IPS-NIHi7 (cell line): ENCODE measurements around the gene SHOC2.

Experiments
- DNase-seq: peaks from one replicate; pipeline ENCODE4 v3.0.0; 2012; ENCODE audit warnings: mixed read lengths; ENCODE audit errors: extremely low spot score

SHOC2 gene

DNA sequence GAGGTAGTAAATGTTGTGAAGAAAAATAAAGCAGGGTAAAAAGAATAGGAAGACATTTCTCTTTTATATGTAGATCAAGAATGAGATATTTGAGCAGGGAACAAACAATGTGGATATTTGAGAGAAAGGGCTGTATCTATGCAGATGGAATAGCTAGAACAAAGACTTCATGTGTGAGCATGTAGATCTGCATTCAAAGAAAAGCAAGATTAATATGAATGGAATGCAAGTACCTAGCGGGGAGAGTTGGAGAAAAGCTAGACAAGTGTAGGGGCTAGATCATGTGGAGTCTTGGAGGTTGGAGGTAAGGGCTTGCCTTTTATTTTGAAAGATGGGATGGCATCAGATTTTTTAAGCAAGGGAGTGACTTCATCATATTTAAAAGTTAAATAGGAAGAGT is 27.1 kb downstream of the SHOC2 start:
- no peak for DNase-seq

DNA sequence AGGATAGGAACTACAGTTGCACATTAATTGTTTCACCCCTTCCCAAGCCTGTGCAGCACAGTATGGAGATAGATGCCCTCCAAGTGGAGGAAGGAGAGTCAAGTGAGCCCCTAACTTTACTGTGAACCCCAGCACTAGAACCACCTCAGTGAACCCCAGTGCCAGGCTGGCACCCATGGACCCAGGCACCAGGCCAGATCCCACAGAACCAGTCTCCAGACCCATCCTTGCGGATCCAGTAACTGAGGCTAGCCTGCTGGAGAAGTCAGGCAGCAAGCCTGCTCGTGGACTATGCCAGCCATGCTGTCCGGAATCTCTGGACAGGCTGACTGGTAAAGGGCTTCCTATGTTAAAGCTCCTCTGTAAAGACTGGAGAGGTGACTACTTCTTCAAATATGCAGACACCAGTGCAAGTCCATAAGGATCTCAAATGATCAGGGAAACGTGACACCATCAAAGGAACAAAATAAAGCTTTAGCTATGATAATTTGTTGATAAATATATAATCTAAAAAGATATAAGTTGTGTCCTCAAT is 27.7 kb downstream of the SHOC2 start:
- DNase-seq = no peak

DNA sequence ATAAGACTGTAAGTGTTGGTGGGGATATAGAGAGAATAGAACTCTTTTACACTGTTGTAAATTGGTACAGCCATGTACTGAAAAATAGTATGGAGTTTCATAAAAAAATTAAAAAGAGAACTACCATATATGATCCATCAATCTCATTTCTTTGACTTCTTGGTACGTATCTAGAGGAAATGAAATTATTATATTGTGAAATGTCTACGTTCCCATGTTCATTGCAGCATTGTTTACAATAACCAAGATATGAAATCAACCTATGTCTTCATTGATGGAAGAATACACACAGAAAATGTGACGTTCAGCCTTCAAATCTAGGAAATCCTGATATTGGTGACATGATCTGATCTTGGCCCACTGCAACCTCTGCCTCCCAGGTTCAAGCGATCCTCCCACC is 32.0 kb downstream of the SHOC2 start:
- DNase-seq = no peak

DNA sequence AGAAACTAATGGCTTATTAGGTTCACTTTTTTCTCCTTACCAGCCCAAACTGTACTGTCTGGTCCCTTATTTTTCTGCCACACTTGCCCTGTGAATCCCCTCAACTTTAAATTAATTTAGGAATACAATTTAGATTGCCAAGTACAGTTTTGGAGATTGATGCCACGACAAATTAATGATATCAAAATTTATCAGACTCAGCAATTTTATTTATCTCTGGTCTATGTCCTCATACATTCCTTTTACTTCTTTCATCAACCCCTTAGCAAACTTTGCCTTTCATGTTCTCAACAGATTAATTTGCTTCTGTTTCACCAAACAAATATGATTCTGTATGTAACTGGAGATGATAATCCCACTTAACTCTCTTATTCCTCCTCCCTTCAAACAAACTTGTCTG is 38.2 kb downstream of the SHOC2 start:
- DNase-seq = no peak

- no peak for DNase-seq
Observed at GRCh38 chr10:110959379-110960332, 40.3 kb downstream of the SHOC2 start.

DNA sequence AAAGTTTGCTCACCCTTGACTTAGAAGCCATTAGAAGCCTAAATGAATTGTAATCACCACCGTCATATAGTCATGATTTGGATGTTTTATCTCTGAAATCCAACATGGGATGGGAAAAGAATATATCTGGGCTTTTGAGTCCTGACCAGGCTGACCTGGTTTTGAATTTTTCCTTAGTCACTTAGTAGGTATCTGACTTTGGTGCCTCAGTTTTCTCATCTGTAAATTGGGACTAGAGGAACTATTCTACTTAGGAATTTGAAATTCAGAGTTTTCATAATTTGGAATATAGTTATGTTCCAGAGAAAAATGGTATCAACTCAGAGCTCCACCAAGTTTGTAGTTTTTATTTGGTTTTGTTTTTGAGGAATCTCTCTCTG is 40.9 kb downstream of the SHOC2 start:
- DNase-seq = no peak

DNA sequence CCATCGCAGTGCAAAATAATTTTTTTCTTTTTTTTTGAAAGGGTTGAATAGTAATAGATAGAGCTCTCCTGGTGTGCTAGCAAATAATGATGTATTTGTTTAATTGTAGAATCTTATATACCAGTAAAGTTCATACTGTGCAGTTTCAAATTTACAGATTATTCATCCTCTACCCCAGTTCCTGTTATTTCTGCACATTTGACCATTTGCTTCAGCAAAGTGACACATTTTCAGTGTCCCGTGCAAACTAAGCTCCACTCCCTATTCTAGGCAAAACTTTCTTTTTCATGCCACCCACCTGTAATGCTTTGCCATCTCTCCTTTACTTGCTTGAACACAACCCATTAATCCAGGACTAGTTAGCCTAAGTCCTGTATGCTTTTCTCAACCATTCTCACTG is 43.0 kb downstream of the SHOC2 start:
- DNase-seq = no peak

DNA sequence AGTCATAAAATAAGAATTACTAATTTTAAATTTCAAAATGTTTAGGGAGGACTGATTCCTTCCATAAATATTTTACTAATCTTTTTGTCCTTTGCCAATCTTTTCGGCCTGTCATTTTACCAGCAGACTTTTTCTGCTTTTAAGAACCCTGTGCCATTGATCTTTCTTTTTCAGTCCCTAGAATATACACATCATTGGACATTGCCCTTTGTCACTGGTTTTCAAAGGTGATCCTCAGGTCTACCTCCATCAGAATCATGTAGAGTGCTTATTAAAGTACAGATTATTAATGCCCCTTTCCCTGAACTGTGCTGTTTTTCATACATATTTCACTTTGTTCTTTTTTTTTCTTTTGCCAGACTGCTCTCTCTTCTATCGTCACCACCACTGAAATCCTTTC is 43.8 kb downstream of the SHOC2 start:
- DNase-seq = no peak

DNA sequence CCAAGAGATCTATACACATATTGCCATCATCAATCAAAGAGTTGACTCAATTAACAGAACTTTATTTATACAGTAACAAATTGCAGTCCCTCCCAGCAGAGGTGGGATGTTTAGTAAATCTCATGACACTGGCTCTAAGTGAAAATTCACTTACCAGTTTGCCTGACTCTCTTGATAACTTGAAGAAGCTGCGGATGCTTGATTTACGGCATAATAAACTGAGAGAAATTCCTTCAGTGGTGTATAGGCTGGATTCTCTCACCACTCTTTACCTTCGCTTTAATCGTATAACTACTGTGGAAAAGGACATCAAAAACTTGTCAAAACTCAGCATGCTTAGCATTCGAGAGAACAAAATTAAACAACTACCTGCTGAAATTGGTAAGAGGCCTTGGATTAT is 45.3 kb downstream of the SHOC2 start:
- no peak for DNase-seq

GRCh38 chr10:110965216-110965615 is 45.8 kb downstream of the SHOC2 start:
- no peak for DNase-seq

DNA sequence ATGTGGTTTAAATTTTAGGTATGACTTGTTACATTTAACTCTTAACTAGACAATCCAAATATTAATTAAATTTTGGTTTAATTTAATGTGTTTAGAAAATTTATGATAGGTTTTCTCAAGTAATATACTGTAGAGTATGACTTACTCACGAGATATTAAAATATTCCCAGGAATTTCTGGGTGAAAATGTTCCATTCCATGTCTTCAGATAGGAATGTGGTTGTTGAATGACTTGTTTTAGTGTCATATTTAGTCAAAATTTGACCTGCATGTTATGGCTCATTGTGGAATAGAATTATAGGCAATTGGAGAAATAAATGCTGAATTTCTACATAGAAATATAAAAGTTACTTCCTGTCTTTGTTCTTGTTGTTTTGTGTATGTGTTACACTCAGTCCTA is 46.7 kb downstream of the SHOC2 start:
- no peak for DNase-seq

DNA sequence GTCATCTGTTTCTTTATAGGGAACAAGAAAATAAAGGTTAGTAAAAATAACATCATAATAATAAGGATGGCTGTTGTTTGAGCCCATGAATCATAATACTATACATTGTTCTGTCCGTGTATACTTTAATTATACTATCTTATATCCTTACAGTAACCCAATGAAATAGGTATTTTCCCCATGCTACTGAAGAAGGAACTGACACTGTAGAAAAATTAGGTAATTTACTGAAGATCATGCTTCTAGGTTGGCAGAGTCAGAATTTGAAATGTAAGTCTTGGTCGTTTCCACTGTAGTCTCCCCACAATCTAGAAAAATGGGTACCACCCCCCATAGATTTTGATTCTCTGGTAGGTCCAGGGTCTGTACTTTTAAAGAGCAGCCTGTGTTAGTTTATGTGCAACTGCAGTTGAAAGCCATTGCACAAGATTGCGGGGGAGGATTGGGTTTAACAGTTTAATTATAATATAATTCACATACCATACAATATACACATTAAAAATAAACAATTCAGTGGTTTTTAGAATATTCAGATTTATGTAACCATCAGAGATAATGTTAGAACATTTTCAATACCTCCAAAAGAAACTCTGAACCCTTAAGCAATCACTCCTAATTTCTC is 47.7 kb downstream of the SHOC2 start:
- no peak for DNase-seq

GRCh38 chr10:110967645-110968044 is 48.2 kb downstream of the SHOC2 start:
- DNase-seq = no peak

DNA sequence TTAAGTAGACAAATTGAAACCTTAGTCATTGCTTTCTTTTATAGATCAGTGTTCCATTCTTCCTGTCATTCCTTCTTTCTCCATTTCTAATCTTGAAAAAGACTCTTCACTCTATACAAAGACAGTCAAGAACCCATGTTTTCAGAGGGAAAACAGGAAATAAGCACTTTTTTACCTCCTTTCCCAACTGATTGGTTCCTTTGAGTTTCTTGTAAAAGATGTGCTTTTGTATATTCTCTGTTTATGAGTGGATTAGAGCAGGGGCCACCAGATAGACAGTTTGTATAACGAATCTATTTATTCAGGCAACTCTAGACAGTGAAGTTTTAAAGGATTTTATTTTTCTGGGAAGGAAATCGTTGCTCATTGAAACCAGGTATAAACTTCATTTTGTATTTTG is 49.8 kb downstream of the SHOC2 start:
- no peak for DNase-seq

GRCh38 chr10:110971638-110972037 is 52.2 kb downstream of the SHOC2 start:
- DNase-seq = no peak

GRCh38 chr10:110972231-110973134 is 53.1 kb downstream of the SHOC2 start:
- no peak for DNase-seq

DNA sequence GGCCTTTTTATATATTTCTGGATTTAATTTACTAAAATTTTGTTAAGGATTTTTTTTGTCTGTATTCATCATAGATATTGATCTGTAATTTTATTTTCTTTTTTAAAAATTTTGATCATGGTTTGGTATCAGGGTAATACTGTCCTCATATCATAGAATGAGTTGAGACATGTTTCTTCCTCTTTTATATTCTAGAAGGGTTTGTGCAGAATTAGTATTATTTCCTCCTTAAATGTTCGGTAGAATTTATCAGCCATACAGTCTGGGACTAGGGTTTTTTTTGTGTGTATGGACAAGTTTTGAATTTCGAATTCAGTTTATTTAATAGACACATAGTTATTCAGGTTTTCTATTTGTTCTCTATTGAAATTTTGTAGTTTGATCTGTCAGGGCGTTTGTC is 54.0 kb downstream of the SHOC2 start:
- DNase-seq = no peak

- DNase-seq = no peak
Observed at GRCh38 chr10:110976577-110976976, 57.2 kb downstream of the SHOC2 start.

DNA sequence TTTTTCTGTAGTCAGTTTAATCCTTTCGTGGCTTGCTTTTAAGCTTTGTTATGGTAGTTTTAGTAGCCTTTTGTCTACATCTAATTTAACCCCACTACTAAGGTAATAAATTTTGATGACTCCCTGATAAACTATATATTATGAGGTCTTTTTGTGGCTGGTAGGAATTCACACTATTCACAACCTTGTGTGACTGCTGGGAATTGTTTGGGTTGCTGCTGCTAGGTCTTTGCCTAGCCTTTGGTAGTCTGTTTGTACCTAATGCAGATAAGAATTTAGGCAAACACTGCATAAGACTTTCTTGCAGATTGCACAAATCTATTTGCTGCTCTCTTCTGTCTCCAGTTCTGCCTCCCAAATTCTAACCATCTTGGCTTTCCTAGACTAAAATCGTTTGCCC is 58.3 kb downstream of the SHOC2 start:
- no peak for DNase-seq

- DNase-seq = no peak
Observed at GRCh38 chr10:110978204-110978603, 58.8 kb downstream of the SHOC2 start.

GRCh38 chr10:110979611-110980010 is 60.2 kb downstream of the SHOC2 start:
- no peak for DNase-seq

DNA sequence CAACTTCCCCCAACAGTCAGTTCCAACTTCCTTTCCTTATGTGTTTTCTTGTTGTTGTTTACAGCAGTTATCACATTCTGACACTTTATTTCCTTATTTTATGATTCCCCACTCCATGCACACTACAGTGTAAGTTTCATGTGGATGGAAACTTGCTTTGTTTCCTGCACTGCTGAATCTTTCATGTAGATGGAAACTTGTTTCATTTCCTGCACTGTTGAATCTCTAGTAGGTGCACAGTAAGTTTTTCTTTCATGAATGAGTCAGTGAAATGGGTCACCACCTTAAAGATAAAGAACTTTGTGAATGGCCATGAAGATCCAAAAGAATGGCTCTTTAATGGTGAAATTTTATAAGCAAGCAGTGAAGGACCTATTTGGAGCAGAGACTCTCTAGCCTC is 61.4 kb downstream of the SHOC2 start:
- no peak for DNase-seq
